Liver (tissue), 3 donors: Measurements from ENCODE around the gene F7.
"Not testable (repeated sequence)": the region's sequence is repeated elsewhere in the genome, so short reads cannot be mapped to it uniquely, and the experiment has no call there.

ENCODE experiments used
- ATF3 ChIP-seq: IDR thresholded peaks from 2 replicates; pipeline ENCODE4 v1.6.1; 2016; ENCODE audit warnings: antibody characterized with exemption
- CTCF ChIP-seq: fragments of 150-350 bp; IDR thresholded peaks from 2 replicates; pipeline ENCODE4 v1.5.1; 2017; ENCODE audit warnings: improper control_type of control experiment, low read depth, low read length; ENCODE audit not compliant: missing input control
- EGR1 ChIP-seq, 2 donors: IDR thresholded peaks; 2 replicates each; pipeline ENCODE4 v1.6.1; 2016 to 2018; ENCODE audit warnings: antibody characterized with exemption in 2 of 2, low read depth in 2 of 2
- FOXA1 ChIP-seq: IDR thresholded peaks from 2 replicates; pipeline ENCODE4 v1.6.1; 2016; ENCODE audit warnings: antibody characterized with exemption
- GABPA ChIP-seq, 2 donors: IDR thresholded peaks in 1 of 2; conservative IDR thresholded peaks in 1 of 2; 2 replicates each; pipeline ENCODE4 v1.6.1; 2016; ENCODE audit warnings: antibody characterized with exemption in 2 of 2, mild to moderate bottlenecking in 1 of 2, moderate library complexity in 1 of 2
- JUND ChIP-seq, 2 donors: IDR thresholded peaks; 2 replicates each; pipeline ENCODE4 v1.6.1; 2016; ENCODE audit warnings: antibody characterized with exemption in 2 of 2
- MAX ChIP-seq: IDR thresholded peaks from 2 replicates; pipeline ENCODE4 v1.6.1; 2016; ENCODE audit warnings: antibody characterized with exemption
- NR2F2 ChIP-seq: IDR thresholded peaks from 2 replicates; pipeline ENCODE4 v1.6.1; 2016; ENCODE audit warnings: antibody characterized with exemption
- REST ChIP-seq: IDR thresholded peaks from 2 replicates; pipeline ENCODE4 v1.6.1; 2016; ENCODE audit warnings: antibody characterized with exemption, mild to moderate bottlenecking
- RXRA ChIP-seq, 2 donors: IDR thresholded peaks; 2 replicates each; pipeline ENCODE4 v1.6.1; 2017 to 2018; ENCODE audit warnings: antibody characterized with exemption in 2 of 2, mild to moderate bottlenecking in 1 of 2
- SP1 ChIP-seq: IDR thresholded peaks from 2 replicates; pipeline ENCODE4 v1.6.1; 2018; ENCODE audit warnings: antibody characterized with exemption, mild to moderate bottlenecking
- TAF1 ChIP-seq: conservative IDR thresholded peaks from 2 replicates; pipeline ENCODE4 v1.6.1; 2016; ENCODE audit warnings: antibody characterized with exemption, mild to moderate bottlenecking
- YY1 ChIP-seq: IDR thresholded peaks from 2 replicates; pipeline ENCODE4 v1.6.1; 2016; ENCODE audit warnings: antibody characterized with exemption, mild to moderate bottlenecking
- ZBTB33 ChIP-seq: IDR thresholded peaks from 2 replicates; pipeline ENCODE4 v1.6.1; 2016; ENCODE audit warnings: antibody characterized with exemption
- donor health status: healthy.
- donor health status: healthy.

- TF ChIP-seq CTCF; NR2F2; MAX; EGR1 (IDR thresholded peaks at IDR 0.05; ENCODE audit: low read depth in 2 of 2); GABPA (IDR thresholded peaks at IDR 0.05 in 1 of 2, conservative IDR thresholded peaks at IDR 0.05 in 1 of 2); YY1; TAF1; FOXA1; REST; ZBTB33; SP1; RXRA (IDR thresholded peaks at IDR 0.05); ATF3; JUND (IDR thresholded peaks at IDR 0.05): not testable (repeated sequence)
These were observed 3.3 kb upstream of the F7 start for GRCh38 chr13:113102302-113102701.
